ENCODE measurements around the gene KRTAP20-4.

The KRTAP20-4 gene

GRCh38 chr21:30620522-30620921 lies at the start of gene KRTAP20-4:
Gene KRTAP20-4 (plus strand): TSS chr21:30620627.
- no peak for DNase-seq

GRCh38 chr21:30577766-30578165 lies 42.7 kb upstream of the KRTAP20-4 start:
- DNase-seq = no peak

DNA sequence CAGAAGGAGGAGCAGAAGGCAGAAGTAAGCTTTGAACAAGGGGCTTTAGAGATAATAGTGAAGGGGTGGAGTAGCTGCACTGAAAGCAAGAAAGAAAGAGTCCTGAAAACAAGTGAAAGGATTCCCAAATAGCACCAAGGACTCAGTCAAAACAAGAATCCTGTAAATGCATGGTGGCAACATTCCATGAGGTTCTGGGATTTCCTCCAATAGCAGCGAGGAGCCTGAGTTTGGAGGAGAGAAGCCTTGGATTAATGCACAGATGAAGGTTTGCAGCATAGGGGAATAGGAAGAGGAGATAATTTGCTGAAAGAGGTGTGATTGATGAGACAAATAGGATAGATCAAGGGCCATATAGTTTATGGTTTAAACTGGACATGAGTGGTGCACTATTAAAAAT lies 41.1 kb upstream of the KRTAP20-4 start:
- peak; percentile 25 for DNase-seq

DNA sequence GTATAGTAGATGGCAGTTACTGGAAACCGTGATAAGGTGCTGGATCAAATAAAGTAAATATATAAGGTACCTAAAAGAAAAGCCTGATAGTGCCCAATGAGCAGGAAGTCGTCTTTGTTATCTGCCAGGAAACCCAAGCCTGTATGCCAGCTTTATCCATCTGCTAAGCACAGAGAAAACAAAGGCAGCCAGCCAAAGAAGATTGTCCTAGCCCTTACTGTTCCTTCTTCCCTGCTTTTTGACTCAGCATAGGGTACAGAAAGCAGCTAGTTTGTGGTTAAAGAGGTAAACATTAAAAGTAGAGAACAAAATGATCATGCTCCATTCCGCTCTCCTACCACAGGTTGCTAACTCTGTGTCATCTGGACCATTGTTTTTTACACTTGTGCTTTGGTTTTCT lies 40.3 kb upstream of the KRTAP20-4 start:
- DNase-seq = no peak

- DNase-seq = no peak
Observed at GRCh38 chr21:30582870-30583269, 37.6 kb upstream of the KRTAP20-4 start.

- no peak for DNase-seq
Observed at GRCh38 chr21:30590297-30590696, 30.1 kb upstream of the KRTAP20-4 start, which contains the start of gene KRTAP22-2. Gene KRTAP22-2 (minus strand): TSS chr21:30590397.

GRCh38 chr21:30592140-30592539 lies 28.3 kb upstream of the KRTAP20-4 start, which contains the start of gene KRTAP6-3:
Gene KRTAP6-3 (plus strand): TSS chr21:30592440. CDS start chr21:30592446, 6 bp downstream.
- DNase-seq = no peak

- DNase-seq = no peak
Observed at GRCh38 chr21:30598802-30599201, 21.6 kb upstream of the KRTAP20-4 start, which contains the start of gene KRTAP6-2. Gene KRTAP6-2 (minus strand): TSS chr21:30598902. CDS start chr21:30598874, 28 bp downstream.

DNA sequence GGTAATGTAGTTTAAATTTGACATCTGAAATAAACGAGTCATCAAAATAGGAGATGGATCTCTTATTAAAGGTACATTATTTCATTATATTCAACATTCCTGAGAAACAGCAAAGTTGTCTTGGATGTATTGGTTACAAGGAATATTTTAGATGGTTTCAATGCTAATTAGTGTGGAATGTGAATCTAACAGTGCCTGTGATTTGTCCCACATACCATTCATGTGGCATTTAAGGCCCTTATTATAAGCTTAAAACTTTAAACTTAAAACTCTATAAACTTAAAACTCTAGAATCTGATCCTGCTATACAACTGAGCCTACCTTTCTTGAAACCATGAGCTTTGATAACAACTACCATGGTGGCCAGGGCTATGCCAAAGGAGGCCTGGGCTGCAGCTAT lies 19.6 kb upstream of the KRTAP20-4 start, which contains the start of gene KRTAP22-1:
KRTAP22-1 (plus strand) TSS at position 301 of the 400 bp plus-strand sequence.
- no peak for DNase-seq

DNA sequence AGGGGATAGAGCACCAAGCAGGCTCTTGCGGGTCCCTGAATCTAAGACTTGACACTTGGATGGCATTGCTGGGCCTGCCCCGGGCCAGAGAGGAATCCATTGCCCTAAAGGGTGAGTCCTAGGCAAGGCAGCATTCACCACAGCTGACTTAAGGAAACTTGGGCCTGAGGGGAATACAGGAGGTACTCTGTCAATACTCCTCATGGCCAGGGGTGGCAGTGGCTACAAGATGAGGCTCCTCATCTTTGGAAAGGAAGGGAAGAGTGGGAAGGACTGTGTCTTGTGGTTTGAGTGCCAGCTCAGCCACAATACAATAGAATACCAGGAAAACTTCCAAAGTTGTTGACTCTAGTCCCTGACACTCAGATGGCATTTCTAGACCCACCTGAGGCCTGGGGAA lies 14.5 kb upstream of the KRTAP20-4 start:
- DNase-seq = no peak

GRCh38 chr21:30612132-30612531 lies 8.3 kb upstream of the KRTAP20-4 start:
- no peak for DNase-seq

DNA sequence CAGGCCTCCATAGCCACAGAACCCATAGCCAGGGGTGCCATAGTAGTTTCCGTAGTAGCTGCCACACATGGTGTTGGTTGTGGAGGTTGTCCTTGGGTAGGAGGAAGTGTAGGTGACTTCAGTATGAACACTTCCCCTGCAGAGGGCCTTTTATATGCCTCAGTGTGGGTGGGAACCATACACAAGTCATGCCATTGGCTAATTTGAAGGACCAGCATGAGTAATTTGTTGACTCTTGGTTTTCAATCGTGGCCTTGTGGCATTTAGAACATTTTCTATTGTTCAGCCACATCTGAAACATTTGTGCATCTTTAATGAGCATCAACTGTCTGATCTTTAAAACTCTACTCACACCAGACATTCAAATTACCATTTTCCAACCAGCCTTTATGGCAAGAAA lies 6.6 kb upstream of the KRTAP20-4 start, which contains the start of gene KRTAP6-1:
KRTAP6-1 (minus strand) TSS at position 95 of the 400 bp plus-strand sequence; CDS start at position 69, 26 bp downstream.
- DNase-seq = no peak

GRCh38 chr21:30615199-30615598 lies 5.2 kb upstream of the KRTAP20-4 start:
- no peak for DNase-seq

DNA sequence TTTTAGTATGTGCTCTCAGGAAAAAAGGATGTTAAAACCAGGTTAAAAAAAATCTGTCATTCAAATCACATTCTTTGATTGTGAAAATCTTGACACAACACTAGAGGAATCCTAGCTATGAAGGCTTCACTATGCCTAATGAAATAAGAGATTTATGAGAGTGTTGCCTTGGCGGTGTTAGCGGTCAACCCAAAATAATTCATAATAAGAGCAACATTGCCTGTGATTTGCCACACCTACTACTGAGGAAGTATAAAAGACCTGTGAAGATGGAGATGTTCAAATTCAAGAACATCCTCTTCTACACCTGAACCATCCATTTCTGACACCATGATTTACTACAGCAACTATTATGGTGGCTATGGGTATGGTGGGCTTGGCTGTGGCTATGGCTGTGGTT lies 4.3 kb upstream of the KRTAP20-4 start, which contains the start of gene KRTAP20-1:
KRTAP20-1 (plus strand) TSS at position 301 of the 400 bp plus-strand sequence; CDS start at position 331, 30 bp downstream.
- DNase-seq = no peak

DNA sequence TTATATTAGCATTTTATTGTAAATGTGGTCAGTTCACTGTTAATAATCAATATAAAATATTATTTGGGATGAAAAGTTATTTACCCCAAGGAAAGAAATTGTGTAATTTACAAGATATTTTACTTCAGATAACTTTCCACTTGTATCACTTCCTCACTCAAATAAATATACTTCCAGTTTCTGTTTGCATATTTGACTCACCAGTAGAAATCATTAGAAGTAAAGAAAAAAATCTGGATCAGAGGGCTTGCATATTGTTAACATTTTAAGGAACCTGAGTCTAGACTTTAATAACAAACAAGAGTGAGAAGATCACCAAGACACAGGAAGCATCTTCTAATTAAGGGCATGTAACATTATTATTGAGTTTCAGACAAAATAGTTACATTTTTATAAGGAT lies 347 bp upstream of the KRTAP20-4 start:
- DNase-seq = no peak

GRCh38 chr21:30623362-30623761 lies 2.9 kb downstream of the KRTAP20-4 start:
- DNase-seq = no peak

- DNase-seq = no peak
Observed at GRCh38 chr21:30625449-30626165, 5.2 kb downstream of the KRTAP20-4 start.

DNA sequence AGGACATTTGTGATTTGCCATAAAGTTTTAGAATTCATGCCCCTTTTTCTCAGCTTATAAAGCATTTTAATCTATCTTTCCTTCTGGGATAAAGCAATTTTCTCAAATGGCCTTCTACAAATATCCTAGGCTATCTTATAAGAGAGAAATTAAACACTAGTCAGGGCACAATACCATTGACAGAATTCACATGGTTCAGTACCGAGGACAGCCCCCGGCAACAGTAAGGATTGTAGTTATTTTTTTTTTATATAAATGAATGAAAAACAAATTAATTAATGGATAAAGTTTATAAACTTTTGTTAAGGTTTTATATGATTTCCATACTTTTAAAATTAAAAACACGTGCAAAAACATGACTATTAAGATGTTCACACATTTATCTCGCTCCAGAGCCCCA lies 7.7 kb downstream of the KRTAP20-4 start:
- DNase-seq = no peak

GRCh38 chr21:30629200-30629599 lies 8.8 kb downstream of the KRTAP20-4 start:
- DNase-seq = no peak

GRCh38 chr21:30634906-30635305 lies 14.5 kb downstream of the KRTAP20-4 start, which contains the start of gene KRTAP20-2:
Gene KRTAP20-2 (plus strand): TSS chr21:30635206. CDS start chr21:30635264, 58 bp downstream.
- DNase-seq = no peak

DNA sequence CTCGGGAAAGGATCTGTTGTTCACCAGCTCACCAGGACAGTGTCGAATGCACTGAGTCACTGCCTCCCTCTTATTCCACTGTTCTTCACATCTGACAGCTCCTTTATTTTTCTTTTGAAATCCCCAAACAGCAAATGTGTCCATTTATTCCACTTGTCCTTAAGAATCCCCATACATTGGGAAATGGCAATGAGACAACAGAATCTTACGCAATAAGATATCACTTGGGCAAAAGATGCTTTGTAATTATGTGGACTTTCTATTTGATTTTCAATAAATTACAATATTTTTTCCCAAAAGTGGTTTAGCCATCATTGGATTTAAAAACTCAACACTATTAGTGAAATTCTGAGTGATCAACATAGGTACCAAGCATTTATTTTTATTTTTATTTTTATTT lies 18.3 kb downstream of the KRTAP20-4 start:
- DNase-seq = no peak

DNA sequence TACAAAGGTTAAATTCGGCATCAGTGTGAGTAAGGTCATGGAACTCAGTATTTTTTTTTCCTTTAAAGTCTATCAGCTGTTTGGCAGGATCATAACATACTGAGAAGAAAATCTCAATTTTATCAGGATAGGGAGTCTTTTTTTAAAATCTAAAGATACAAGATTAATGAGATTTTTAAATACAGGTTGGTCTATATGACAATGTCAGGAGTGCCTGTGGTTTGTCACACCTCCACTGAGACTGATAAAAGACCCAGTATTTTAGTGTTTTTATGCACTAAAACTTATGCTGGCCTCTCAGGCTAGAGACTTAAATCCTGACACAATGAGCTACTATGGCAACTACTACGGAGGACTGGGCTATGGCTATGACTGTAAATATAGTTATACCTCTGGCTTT lies 22.1 kb downstream of the KRTAP20-4 start, which contains the start of gene KRTAP20-3:
KRTAP20-3 (plus strand) TSS at position 301 of the 400 bp plus-strand sequence.
- no peak for DNase-seq

DNA sequence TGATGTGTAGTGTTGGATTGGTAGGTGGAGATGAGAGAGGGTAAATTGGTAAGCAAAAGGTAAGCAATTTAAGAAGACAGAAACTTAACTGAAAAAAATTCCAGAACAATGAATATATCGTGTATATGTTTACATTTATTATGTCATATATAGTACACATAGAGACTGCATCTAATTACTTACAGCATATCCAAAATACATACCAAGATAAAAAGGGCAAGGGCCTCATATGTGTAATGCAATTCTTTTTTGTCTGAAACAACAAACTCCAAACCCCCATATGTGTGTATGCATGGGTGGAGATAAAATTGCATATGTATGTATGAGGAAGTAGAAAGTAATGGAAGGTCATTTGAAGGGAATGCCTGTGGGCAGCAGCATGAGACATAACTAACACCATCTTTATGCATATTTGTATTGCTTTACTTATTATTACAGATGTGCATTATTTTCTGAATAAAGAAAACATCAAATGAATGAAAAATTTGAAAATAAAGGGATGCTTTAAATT lies 26.5 kb downstream of the KRTAP20-4 start:
- DNase-seq = no peak

- DNase-seq = no peak
Observed at GRCh38 chr21:30652891-30653290, 32.5 kb downstream of the KRTAP20-4 start.
